A673 (cell line): ENCODE measurements around the gene ILRUN. TPM values are rescaled to one million over a fixed set of nuclear protein-coding genes. Genes with fewer than 3 reads are reported as not detected.
"Not testable (repeated sequence)": the region's sequence is repeated elsewhere in the genome, so short reads cannot be mapped to it uniquely, and the experiment has no call there.

Experiments
- BruUV-seq: library from RNA; stranded (reverse); fragments of 400-500 nt; replicated peaks from 2 replicates; lab custom pipeline; 2021; lab: Mats Ljungman, UMichigan
- CTCF ChIA-PET: fragments of 300-600 bp; sonication (Branson Sonifier 250); formaldehyde crosslinking; loops from one replicate; lab custom pipeline; 2022; ENCODE audit warnings: antibody characterized with exemption; lab: Charles Lee
- POLR2A ChIA-PET: fragments of 300-600 bp; sonication (Branson Sonifier 250); formaldehyde crosslinking; loops from one replicate; lab custom pipeline; 2022; ENCODE audit warnings: antibody characterized with exemption; ENCODE audit not compliant: low non-redundant PET; lab: Charles Lee
- DNase-seq: peaks from one replicate; pipeline ENCODE4 v3.0.0-alpha.2; 2015; ENCODE audit warnings: low spot score
- H3K27ac ChIP-seq: fragments of 200-600 bp; sonication (generic); 2 replicates; pipeline ENCODE4 v1.5.1; 2016; ENCODE audit warnings: mixed run types, low read depth, mild to moderate bottlenecking, mixed read lengths, antibody characterized with exemption, low read length; ENCODE audit not compliant: poor library complexity, severe bottlenecking
- H3K27me3 ChIP-seq: fragments of 200-600 bp; sonication (generic); replicated peaks from 2 replicates; pipeline ENCODE4 v1.6.1; 2017; ENCODE audit warnings: mixed run types, low read depth, mild to moderate bottlenecking, mixed read lengths, antibody characterized with exemption, low read length; ENCODE audit not compliant: insufficient read depth, poor library complexity
- H3K36me3 ChIP-seq: fragments of 200-600 bp; sonication (generic); 2 replicates; pipeline ENCODE4 v1.6.1; 2016; ENCODE audit warnings: mixed run types, mild to moderate bottlenecking, mixed read lengths, antibody characterized with exemption, low read length; ENCODE audit not compliant: insufficient read depth, poor library complexity, severe bottlenecking
- H3K4me1 ChIP-seq: fragments of 200-600 bp; sonication (generic); 2 replicates; pipeline ENCODE4 v1.6.1; 2017; ENCODE audit warnings: mixed run types, mild to moderate bottlenecking, mixed read lengths, antibody characterized with exemption, low read length; ENCODE audit not compliant: insufficient read depth, poor library complexity, severe bottlenecking
- H3K4me3 ChIP-seq: fragments of 200-600 bp; sonication (generic); 2 replicates; pipeline ENCODE4 v1.5.1; 2016; ENCODE audit warnings: low read depth, mixed run types, mild to moderate bottlenecking, mixed read lengths, low read length; ENCODE audit not compliant: poor library complexity, severe bottlenecking
- H3K9me3 ChIP-seq: fragments of 200-600 bp; sonication (generic); 2 replicates; pipeline ENCODE4 v1.6.1; 2016; ENCODE audit warnings: mixed run types, low read depth, mild to moderate bottlenecking, mixed read lengths, antibody characterized with exemption, low read length; ENCODE audit not compliant: poor library complexity, severe bottlenecking
- CTCF ChIP-seq: fragments of 300-800, 200-600 bp; sonication (generic); conservative IDR thresholded peaks from 2 replicates; pipeline ENCODE4 v1.5.1; 2017; ENCODE audit warnings: low read depth, mild to moderate bottlenecking, antibody characterized with exemption, low read length, moderate library complexity, mixed read lengths
- EZH2 ChIP-seq: fragments of 200-600 bp; sonication (generic); IDR thresholded peaks from 2 replicates; pipeline ENCODE4 v1.6.1; 2017; ENCODE audit warnings: borderline replicate concordance, low read depth, mild to moderate bottlenecking, mixed read lengths, antibody characterized with exemption, low read length; ENCODE audit not compliant: poor library complexity, severe bottlenecking
- intact Hi-C: fragments of 100-400 bp; cut with micrococcal nuclease; formaldehyde crosslinking; loops from one replicate; pipeline ENCODE4 v1.10.0; 2022; ENCODE audit not compliant: unreplicated experiment
- total RNA-seq: library from RNA; stranded (reverse); gene quantifications from 2 replicates; pipeline ENCODE4 v1.2.3, GENCODE V29; 2021

Gene ILRUN
- total RNA-seq, 1 experiment from 2014 or later = 66.5 TPM

- no peak for DNase-seq
- intact Hi-C loops = no loop called here
- CTCF ChIA-PET = interaction anchor here (0.6 to 0.7 kb wide), 3 partner anchors 9 to 1064 kb away, joined by 3 to 5 read pairs (median 4); no protein-coding TSS in a partner anchor
Observed at GRCh38 chr6:34654061-34654710, 42.4 kb downstream of the ILRUN start.

GRCh38 chr6:34652263-34652662 is 44.3 kb downstream of the ILRUN start:
- peaks cover 21% of the 10 kb centered on the region for H3K4me1 ChIP-seq
- POLR2A ChIA-PET = no interaction called here
- no peaks in the 10 kb centered on the region for H3K9me3 ChIP-seq
- peaks cover 9% of the 10 kb centered on the region for H3K36me3 ChIP-seq
- DNase-seq = no peak
- no TSS peak for BruUV-seq
- no peaks in the 10 kb centered on the region for H3K27me3 ChIP-seq
- CTCF ChIA-PET = no interaction called here
- no peak overlapping the region for H3K4me3 ChIP-seq
- no peak overlapping the region for H3K27ac ChIP-seq
- intact Hi-C loops = no loop called here
- TF ChIP-seq CTCF (no peak), EZH2 (no peak)

More at GRCh38 chr6:34654061-34654710, 42.4 kb downstream of the ILRUN start:
- Histone ChIP-seq H3K27me3 (no peaks in the 10 kb centered on the region), H3K27ac (no peak overlapping the region), H3K4me3 (no peak overlapping the region), H3K4me1 (peaks cover 37% of the 10 kb centered on the region), H3K9me3 (no peaks in the 10 kb centered on the region), H3K36me3 (peaks cover 9% of the 10 kb centered on the region)
- POLR2A ChIA-PET = no interaction called here
- TF ChIP-seq EZH2 (no peak), CTCF (no peak)
- no TSS peak for BruUV-seq

- ChIA-PET POLR2A (no interaction called here), CTCF (no interaction called here)
- intact Hi-C loops = no loop called here
- Histone ChIP-seq H3K36me3 (peaks cover 9% of the 10 kb centered on the region), H3K27me3 (no peaks in the 10 kb centered on the region), H3K27ac (no peak overlapping the region), H3K4me3 (no peak overlapping the region), H3K4me1 (peaks cover 6% of the 10 kb centered on the region), H3K9me3 (no peaks in the 10 kb centered on the region)
- TF ChIP-seq EZH2 (no peak), CTCF (no peak)
- DNase-seq = no peak
- BruUV-seq = no TSS peak
Observed at GRCh38 chr6:34650823-34651222, 45.7 kb downstream of the ILRUN start.

GRCh38 chr6:34650232-34650631 is 46.3 kb downstream of the ILRUN start:
- CTCF ChIA-PET, H3K9me3 ChIP-seq, H3K27me3 ChIP-seq, POLR2A ChIA-PET, H3K4me3 ChIP-seq, H3K36me3 ChIP-seq, DNase-seq, H3K4me1 ChIP-seq, BruUV-seq, intact Hi-C loops, H3K27ac ChIP-seq: not testable (repeated sequence)
